22Rv1 (cell line): ENCODE data around the gene CAMSAP2.
"Not testable (repeated sequence)": the region's sequence is repeated elsewhere in the genome, so short reads cannot be mapped to it uniquely, and the experiment has no call there.

Experiments used
- H3K27ac ChIP-seq: fragments of 450-650 bp; 2 replicates; pipeline ENCODE4 v1.5.1; 2017
- CTCF ChIP-seq: fragments of 450-650 bp; IDR thresholded peaks from 2 replicates; pipeline ENCODE4 v1.5.1; 2017; ENCODE audit warnings: mild to moderate bottlenecking
- ZFX ChIP-seq: fragments of 450-650 bp; IDR thresholded peaks from 2 replicates; pipeline ENCODE4 v1.6.1; 2017; ENCODE audit warnings: antibody characterized with exemption, borderline replicate concordance

CAMSAP2 gene

GRCh38 chr1:200739702-200740570 is 1.2 kb downstream of the CAMSAP2 start:
- H3K27ac ChIP-seq: peak overlapping the region; percentile 98

GRCh38 chr1:200740571-200741208 is 2.0 kb downstream of the CAMSAP2 start:
- TF ChIP-seq ZFX (no peak), CTCF (no peak)

More at GRCh38 chr1:200739702-200740570, 1.2 kb downstream of the CAMSAP2 start:
- TF ChIP-seq CTCF (no peak), ZFX (no peak)

GRCh38 chr1:200741551-200742207 is 3.0 kb downstream of the CAMSAP2 start:
- TF ChIP-seq CTCF (no peak), ZFX (no peak)
- H3K27ac ChIP-seq: no peak overlapping the region

More at GRCh38 chr1:200740571-200741208, 2.0 kb downstream of the CAMSAP2 start:
- H3K27ac ChIP-seq: no peak overlapping the region

- no peak for TF ChIP-seq ZFX
- TF ChIP-seq CTCF: no peak
- H3K27ac ChIP-seq: no peak overlapping the region
Observed at GRCh38 chr1:200744143-200744542, 5.5 kb downstream of the CAMSAP2 start.

- no peak overlapping the region for H3K27ac ChIP-seq
- TF ChIP-seq ZFX: no peak
- no peak for TF ChIP-seq CTCF
Observed at GRCh38 chr1:200749090-200749489, 10.4 kb downstream of the CAMSAP2 start.

- not testable (repeated sequence) for H3K27ac ChIP-seq
Observed at GRCh38 chr1:200750749-200751148, 12.1 kb downstream of the CAMSAP2 start.

- TF ChIP-seq CTCF: no peak
- H3K27ac ChIP-seq: no peak overlapping the region
Observed at GRCh38 chr1:200751717-200752116, 13.0 kb downstream of the CAMSAP2 start.
